Measurements from ENCODE around the gene WDR76. TPM values are rescaled to one million over a fixed set of nuclear protein-coding genes. Genes with fewer than 3 reads are reported as not detected.

Gene WDR76
- total RNA-seq, 1 experiment from 2014 or later, result 29.6 TPM

GRCh38 chr15:43792761-43793476 lies 33.9 kb upstream of the WDR76 start:
- no peak overlapping the region for H2BK120ac ChIP-seq (ENCODE audit: low read depth, low read length, poor library complexity, severe bottlenecking)
- H3K23me2 ChIP-seq (ENCODE audit: insufficient read length, low read depth, low read length, poor library complexity, severe bottlenecking), result peaks cover 8% of the 10 kb centered on the region
- peaks cover 33 to 49% (median 35%) of the 10 kb centered on the region in 3 experiments for H3K36me3 Mint-ChIP-seq (ENCODE audit: insufficient read depth in 1 of 3, low read depth in 3 of 3)
- H3K9me3 ChIP-seq (ENCODE audit: control insufficient read depth, low read depth, low read length), result no peaks in the 10 kb centered on the region
- WGBS (ENCODE audit: extremely low coverage, insufficient read length, low lambda C conversion rate), result no CpG with 5 or more reads among the region's 33 CpGs
- peak overlapping the region; percentile 96 for H3K9ac ChIP-seq (ENCODE audit: extremely low read depth, insufficient read length, low read length)
- H2BK15ac ChIP-seq (ENCODE audit: low read depth, low read length), result no peak overlapping the region; the same call in none of the 2 replicates
- H2AFZ ChIP-seq (ENCODE audit: low read length), result no peak overlapping the region
- H3K18ac ChIP-seq (ENCODE audit: insufficient read length, low read depth, low read length), result peak overlapping the region; percentile 92
- H3K27me3 Mint-ChIP-seq (ENCODE audit: low read depth), result no peaks in the 10 kb centered on the region
- H2BK12ac ChIP-seq (ENCODE audit: insufficient read length, low read depth, low read length), result no peak overlapping the region
- no peak overlapping the region for H2BK20ac ChIP-seq (ENCODE audit: low read depth, low read length, poor library complexity, severe bottlenecking)
- no peak for DNase-seq
- H3K79me2 ChIP-seq (ENCODE audit: insufficient read depth, low read length), result peaks cover 6% of the 10 kb centered on the region; the same call in 1 of the 2 replicates
- peak overlapping the region; percentile 73 for H4K91ac ChIP-seq (ENCODE audit: insufficient read length, low read depth, low read length)
- H3K4me3 Mint-ChIP-seq, result peak overlapping the region; percentile 98 to 99
- H4K20me1 ChIP-seq (ENCODE audit: control insufficient read depth, insufficient read depth, insufficient read length), result no peaks in the 10 kb centered on the region
- no peak overlapping the region for H3T11ph ChIP-seq (ENCODE audit: low read length)
- H3K4me2 ChIP-seq (ENCODE audit: insufficient read depth, insufficient read length, low read length), result peak overlapping the region; percentile 94
- H2BK5ac ChIP-seq (ENCODE audit: insufficient read length, low read length), result no peak overlapping the region
- TF ChIP-seq, protein P1, sequence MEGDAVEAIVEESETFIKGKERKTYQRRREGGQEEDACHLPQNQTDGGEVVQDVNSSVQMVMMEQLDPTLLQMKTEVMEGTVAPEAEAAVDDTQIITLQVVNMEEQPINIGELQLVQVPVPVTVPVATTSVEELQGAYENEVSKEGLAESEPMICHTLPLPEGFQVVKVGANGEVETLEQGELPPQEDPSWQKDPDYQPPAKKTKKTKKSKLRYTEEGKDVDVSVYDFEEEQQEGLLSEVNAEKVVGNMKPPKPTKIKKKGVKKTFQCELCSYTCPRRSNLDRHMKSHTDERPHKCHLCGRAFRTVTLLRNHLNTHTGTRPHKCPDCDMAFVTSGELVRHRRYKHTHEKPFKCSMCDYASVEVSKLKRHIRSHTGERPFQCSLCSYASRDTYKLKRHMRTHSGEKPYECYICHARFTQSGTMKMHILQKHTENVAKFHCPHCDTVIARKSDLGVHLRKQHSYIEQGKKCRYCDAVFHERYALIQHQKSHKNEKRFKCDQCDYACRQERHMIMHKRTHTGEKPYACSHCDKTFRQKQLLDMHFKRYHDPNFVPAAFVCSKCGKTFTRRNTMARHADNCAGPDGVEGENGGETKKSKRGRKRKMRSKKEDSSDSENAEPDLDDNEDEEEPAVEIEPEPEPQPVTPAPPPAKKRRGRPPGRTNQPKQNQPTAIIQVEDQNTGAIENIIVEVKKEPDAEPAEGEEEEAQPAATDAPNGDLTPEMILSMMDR (conservative IDR thresholded peaks at IDR 0.05), result 0 out of 3 replicates have a peak, but pooled peaks have one; percentile 10
- peaks cover 3% of the 10 kb centered on the region for H3K79me1 ChIP-seq (ENCODE audit: insufficient read depth, low read depth, low read length, poor library complexity, severe bottlenecking)
- peak overlapping the region; percentile 91 to 99 (median 99) for H3K27ac Mint-ChIP-seq
- H4K5ac ChIP-seq (ENCODE audit: insufficient read length, low read depth, low read length), result no peak overlapping the region
- no peaks in the 10 kb centered on the region for H3K27me3 ChIP-seq (ENCODE audit: insufficient read depth, low read length)
- H3K4me1 ChIP-seq (ENCODE audit: insufficient read depth, low read length), result peaks cover 18% of the 10 kb centered on the region; the same call in 1 of the 2 replicates
- no peak overlapping the region; the same call in none of the 2 replicates for H3K4ac ChIP-seq (ENCODE audit: low read depth, low read length)
- H4K8ac ChIP-seq (replicated peaks; ENCODE audit: insufficient read length, low read depth, low read length), result no peak overlapping the region
- H2AK5ac ChIP-seq (ENCODE audit: insufficient read length, low read length), result no peak overlapping the region
- H3K14ac ChIP-seq (ENCODE audit: insufficient read depth, low read length), result peak overlapping the region; percentile 96
- H3K4me1 Mint-ChIP-seq, result peaks cover 50 to 64% of the 10 kb centered on the region in 2 experiments
- H3K23ac ChIP-seq (ENCODE audit: insufficient read length, low read depth, low read length), result no peak overlapping the region
- no peaks in the 10 kb centered on the region for H3K9me3 Mint-ChIP-seq
- H3K27ac ChIP-seq (ENCODE audit: insufficient read length, low read depth, low read length), result no peak overlapping the region
- peak overlapping the region; percentile 20 for H3K56ac ChIP-seq (ENCODE audit: insufficient read length, low read depth, low read length)
